ENCODE data around the gene EEF2K.

- TF ChIP-seq CTCF (conservative IDR thresholded peaks at IDR 0.05; ENCODE audit: low read depth, low read length) (no peak), EZH2phosphoT487 (IDR thresholded peaks at IDR 0.05; ENCODE audit: borderline replicate concordance, low read length) (no peak), EZH2 (IDR thresholded peaks at IDR 0.05; ENCODE audit: low read length, unreplicated experiment) (no peak)
Measured at GRCh38 chr16:22183335-22183734, 22.7 kb upstream of the EEF2K start.
